Measurements from ENCODE around the gene CLDN19. TPM values are rescaled to one million over a fixed set of nuclear protein-coding genes. Genes with fewer than 3 reads are reported as not detected.

CLDN19 gene
- total and polyA plus RNA-seq, 11 donors, result 0.01 to 0.11 TPM; not detected in 9

GRCh38 chr1:42748021-42748420 is 8.0 kb upstream of the CLDN19 start:
- Histone ChIP-seq H3K4me3 (no peak overlapping the region), H3K36me3 (peaks cover 0 to 66% (median 57%) of the 10 kb centered on the region in 9 donors), H3K27me3 (no peaks in the 10 kb centered on the region), H3K9me3 (no peaks in the 10 kb centered on the region), H3K27ac (no peak overlapping the region), H3K4me1 (peaks cover 0 to 19% (median 0%) of the 10 kb centered on the region in 12 donors)
- DNase-seq (no peak), ATAC-seq (no peak)
- 81 to 87% (median 85%) methylated on average over 10 of the region's 10 CpGs for WGBS, 4 donors
- TF ChIP-seq CTCF (IDR thresholded peaks at IDR 0.05), result no peak
- TF ChIP-seq POLR2A (IDR thresholded peaks at IDR 0.05), result no peak
- intact Hi-C loops (cut with DNase I), result loop anchor here in 8 of 10 donors (2.0 to 10.0 kb wide), 6 partner anchors 156 to 603 kb away; no protein-coding TSS in a partner anchor

GRCh38 chr1:42747125-42747524 is 7.1 kb upstream of the CLDN19 start:
- intact Hi-C loops (cut with DNase I), result loop anchor here (1.0 to 10.0 kb wide), 8 partner anchors 155 to 602 kb away; no protein-coding TSS in a partner anchor
- H3K9me3 ChIP-seq, result no peaks in the 10 kb centered on the region
- no peak overlapping the region for H3K27ac ChIP-seq
- peak in 3 of 4 donors; percentile 65 to 70 (median 68) for ATAC-seq
- H3K36me3 ChIP-seq, result peaks cover 0 to 58% (median 48%) of the 10 kb centered on the region in 9 donors
- no peak for TF ChIP-seq POLR2A (IDR thresholded peaks at IDR 0.05)
- peak; percentile 47 to 72 (median 60) for TF ChIP-seq CTCF (IDR thresholded peaks at IDR 0.05)
- peak in 2 of 5 donors; percentile 49 to 55 for DNase-seq
- 53 to 69% (median 58%) methylated on average over 6 to 14 of the region's 14 CpGs for WGBS, 4 donors
- H3K27me3 ChIP-seq, result no peaks in the 10 kb centered on the region
- H3K4me1 ChIP-seq, result peaks cover 0 to 19% (median 0%) of the 10 kb centered on the region in 12 donors
- no peak overlapping the region for H3K4me3 ChIP-seq

- H3K27ac ChIP-seq, result no peak overlapping the region
- intact Hi-C loops (cut with DNase I), result loop anchor here (1.0 to 10.0 kb wide), 8 partner anchors 154 to 602 kb away; no protein-coding TSS in a partner anchor
- H3K36me3 ChIP-seq, result peaks cover 0 to 53% (median 43%) of the 10 kb centered on the region in 9 donors
- no peak for ATAC-seq
- H3K27me3 ChIP-seq, result no peaks in the 10 kb centered on the region
- peaks cover 0 to 19% (median 0%) of the 10 kb centered on the region in 12 donors for H3K4me1 ChIP-seq
- no peak overlapping the region for H3K4me3 ChIP-seq
- no peak for DNase-seq
- 91 to 98% (median 93%) methylated on average over 7 to 12 of the region's 12 CpGs for WGBS, 4 donors
- TF ChIP-seq CTCF (IDR thresholded peaks at IDR 0.05) (no peak), POLR2A (IDR thresholded peaks at IDR 0.05) (no peak)
- H3K9me3 ChIP-seq, result no peaks in the 10 kb centered on the region
Observed at GRCh38 chr1:42746436-42747105, 6.5 kb upstream of the CLDN19 start.

- DNase-seq (no peak), ATAC-seq (no peak)
- TF ChIP-seq POLR2A (IDR thresholded peaks at IDR 0.05) (no peak), CTCF (IDR thresholded peaks at IDR 0.05) (no peak)
- Histone ChIP-seq H3K4me1 (peaks cover 0 to 19% (median 0%) of the 10 kb centered on the region in 12 donors), H3K4me3 (no peak overlapping the region), H3K36me3 (peaks cover 0 to 52% (median 41%) of the 10 kb centered on the region in 9 donors), H3K27ac (no peak overlapping the region), H3K9me3 (no peaks in the 10 kb centered on the region), H3K27me3 (no peaks in the 10 kb centered on the region)
- intact Hi-C loops (cut with DNase I), result loop anchor here (2.0 to 10.0 kb wide), 7 partner anchors 154 to 601 kb away; no protein-coding TSS in a partner anchor
- WGBS, 4 donors, result 60 to 85% (median 77%) methylated on average over 2 to 8 of the region's 8 CpGs
Observed at GRCh38 chr1:42745851-42746250, 5.8 kb upstream of the CLDN19 start.

Measured in heart left ventricle (tissue), 16 donors.